GM12878 (cell line): ENCODE measurements around the gene ZNF366. TPM values are rescaled to one million over a fixed set of nuclear protein-coding genes. Genes with fewer than 3 reads are reported as not detected.

Experiments
- ATAC-seq: fragments of 200-7000 bp; cut with Tn5 transposase; 3 replicates; pipeline ENCODE4 v1.9.1; 2020; ENCODE audit warnings: mild to moderate bottlenecking, moderate library complexity
- BruUV-seq: library from RNA; stranded (reverse); fragments of 400-500 nt; replicated peaks from 2 replicates; lab custom pipeline; 2021; lab: Mats Ljungman, UMichigan
- CTCF ChIA-PET: fragments of 300-600 bp; sonication (Branson Sonifier 250); formaldehyde crosslinking; extraction: SDS; loops from one replicate; lab custom pipeline; 2021; ENCODE audit warnings: inconsistent platforms; lab: Yijun Ruan, JAX
- POLR2A ChIA-PET: fragments of 350-600 bp; formaldehyde crosslinking; extraction: SDS; loops from one replicate; lab custom pipeline; 2021; ENCODE audit warnings: inconsistent platforms; lab: Charles Lee
- RAD21 ChIA-PET: fragments of 300-600 bp; sonication (Branson Sonifier 250); formaldehyde crosslinking; loops from one replicate; lab custom pipeline; 2023; ENCODE audit warnings: antibody characterized with exemption; ENCODE audit not compliant: unreplicated experiment; lab: Charles Lee
- SMC1A ChIA-PET: fragments of 300-600 bp; sonication (Branson Sonifier 250); formaldehyde crosslinking; loops from one replicate; lab custom pipeline; 2023; ENCODE audit not compliant: unreplicated experiment, uncharacterized antibody; lab: Charles Lee
- DNase-seq: peaks from one replicate; pipeline ENCODE4 v3.0.0-alpha.2; 2011; ENCODE audit warnings: low read depth, low spot score
- FAIRE-seq: peaks from 3 replicates; lab custom pipeline; 2011; peaks lifted over from hg19 to GRCh38; lab: Jason Lieb, UNC
- H2AFZ ChIP-seq: 2 replicates; pipeline ENCODE4 v1.6.0; 2011; ENCODE audit warnings: low read depth, low read length, control low read depth; ENCODE audit not compliant: control insufficient read depth
- H3K27ac ChIP-seq: 2 replicates; pipeline ENCODE4 v1.5.1; 2011; ENCODE audit warnings: control low read depth; ENCODE audit not compliant: control insufficient read depth, insufficient read depth
- H3K27me3 ChIP-seq, 2 experiments: replicated peaks in 1 of 2; 2 replicates each; pipeline versions ENCODE4 v1.6.0 to v1.6.1; 2011; ENCODE audit warnings: low read length in 1 of 2; ENCODE audit not compliant: control insufficient read depth in 2 of 2, insufficient read depth in 2 of 2
- H3K36me3 ChIP-seq, 2 experiments: 2 replicates each; pipeline ENCODE4 v1.5.1; 2011; ENCODE audit warnings: low read length in 1 of 2; ENCODE audit not compliant: control insufficient read depth in 2 of 2, insufficient read depth in 2 of 2
- H3K4me1 ChIP-seq: 2 replicates; pipeline ENCODE4 v1.6.1; 2011; ENCODE audit warnings: mild to moderate bottlenecking, low read length, moderate library complexity, mixed read lengths; ENCODE audit not compliant: control insufficient read depth, insufficient read depth
- H3K4me2 ChIP-seq: 2 replicates; pipeline ENCODE4 v1.6.0; 2011; ENCODE audit warnings: control low read depth; ENCODE audit not compliant: control insufficient read depth, insufficient read depth
- H3K4me3 ChIP-seq: fragments of 200-600 bp; sonication (generic); 2 replicates; pipeline ENCODE4 v1.5.1; 2016
- H3K79me2 ChIP-seq: 2 replicates; pipeline ENCODE4 v1.6.0; 2011; ENCODE audit warnings: low read length; ENCODE audit not compliant: control insufficient read depth, insufficient read depth
- H3K9ac ChIP-seq: 2 replicates; pipeline ENCODE4 v1.8.0; 2011; ENCODE audit warnings: low read length, control low read depth, mixed read lengths; ENCODE audit not compliant: control insufficient read depth, insufficient read depth
- H3K9me3 ChIP-seq: replicated peaks from 3 replicates; pipeline ENCODE4 v1.5.1; 2011; ENCODE audit warnings: mild to moderate bottlenecking, low read length; ENCODE audit not compliant: control insufficient read depth, insufficient read depth
- H4K20me1 ChIP-seq: 2 replicates; pipeline ENCODE4 v1.6.0; 2011; ENCODE audit not compliant: control insufficient read depth, insufficient read depth
- EZH2 ChIP-seq: IDR thresholded peaks from 2 replicates; pipeline ENCODE4 v1.6.1; 2012; ENCODE audit warnings: low read depth, mild to moderate bottlenecking, control low read depth, inconsistent platforms, low read length, borderline replicate concordance; ENCODE audit not compliant: control insufficient read depth
- IRF4 ChIP-seq: IDR thresholded peaks from 2 replicates; pipeline ENCODE4 v1.6.1; 2011; ENCODE audit warnings: low read depth, low read length
- JUND ChIP-seq: IDR thresholded peaks from 2 replicates; pipeline ENCODE4 v1.6.1; 2012; ENCODE audit warnings: low read depth, mild to moderate bottlenecking, low read length, improper control_type of control experiment, moderate library complexity
- MEF2A ChIP-seq: IDR thresholded peaks from 2 replicates; pipeline ENCODE4 v1.6.1; 2011; ENCODE audit warnings: low read depth, mild to moderate bottlenecking, low read length, moderate library complexity; ENCODE audit not compliant: insufficient read depth
- MEF2B ChIP-seq: fragments of 450-650 bp; IDR thresholded peaks from 2 replicates; pipeline ENCODE4 v1.6.1; 2018; ENCODE audit warnings: mild to moderate bottlenecking, moderate library complexity; ENCODE audit not compliant: partially characterized antibody, poor library complexity, severe bottlenecking
- MTA2 ChIP-seq: fragments of 450-650 bp; IDR thresholded peaks from 2 replicates; pipeline ENCODE4 v1.6.1; 2016; ENCODE audit warnings: low read depth, mild to moderate bottlenecking, moderate library complexity
- SUPT20H ChIP-seq: IDR thresholded peaks from 2 replicates; pipeline ENCODE4 v1.6.1; 2011; ENCODE audit warnings: low read depth, mild to moderate bottlenecking, low read length, moderate library complexity, borderline replicate concordance; ENCODE audit not compliant: control insufficient read depth
- TARDBP ChIP-seq: IDR thresholded peaks from 2 replicates; pipeline ENCODE4 v1.6.1; 2016; ENCODE audit warnings: borderline replicate concordance
- YY1 ChIP-seq: IDR thresholded peaks from 2 replicates; pipeline ENCODE4 v1.6.1; 2011; ENCODE audit warnings: low read depth, mild to moderate bottlenecking, low read length
- WGBS: methylation state at CpG from one replicate; pipeline ENCODE4 v1.1.6; 2016; ENCODE audit warnings: low lambda C conversion rate; ENCODE audit not compliant: insufficient replicate concordance, insufficient coverage; ENCODE audit errors: missing lambda C conversion rate; 5-methylcytosine and 5-hydroxymethylcytosine counted together
- in situ Hi-C: fragments of 300-500 bp; cut with MboI; formaldehyde crosslinking; loops from 9 replicates; pipeline ENCODE4 v1.14.3; 2018; ENCODE audit warnings: mixed read lengths
- intact Hi-C: fragments of 100-400 bp; cut with micrococcal nuclease; formaldehyde crosslinking; loops from one replicate; pipeline ENCODE4 v1.14.2; 2022; ENCODE audit not compliant: unreplicated experiment
- polyA plus RNA-seq, 11 experiments: library from polyadenylated mRNA; depleted of rRNA in 4 of 11; unstranded in 6 of 11; stranded (reverse) in 5 of 11; fragments of >200 nt; fragmentation: Nextera tagmentation in 4 of 11; fragmentation: Illumina TruSeq in 1 of 11; extraction: Ambion mirVana in 4 of 11; extraction: Trizol in 1 of 11; gene quantifications; 1 replicate in 1 of 11; 2 replicates in 10 of 11; pipeline versions ENCODE4 v1.2.1 to v1.2.3, GENCODE V29; 2011 to 2016; ENCODE audit warnings: inconsistent platforms in 2 of 11, missing spikeins in 2 of 11, low read depth in 1 of 11
- total RNA-seq, 4 experiments: library from RNA; depleted of rRNA in 3 of 4; stranded (reverse); fragments of >200 nt in 3 of 4; fragmentation: Illumina TruSeq in 1 of 4; extraction: Trizol in 1 of 4; gene quantifications; 2 replicates each; pipeline versions ENCODE4 v1.2.1 to v1.2.3, GENCODE V29; 2013 to 2021
- TF ChIP-seq, protein P1 (sequence below): fragments of 450-650 bp; IDR thresholded peaks from 2 replicates; pipeline ENCODE4 v1.6.1; 2016; ENCODE audit warnings: mild to moderate bottlenecking
- TF ChIP-seq, protein P2 (sequence below): fragments of 450-650 bp; formaldehyde crosslinking; IDR thresholded peaks from 2 replicates; pipeline ENCODE4 v1.5.0; 2022; ENCODE audit warnings: mild to moderate bottlenecking, missing genetic modification characterization

The ZNF366 gene
- total and polyA plus RNA-seq, 10 of the 15 experiments (the other 5 are each of a cell fraction or from before 2014, with no cell fraction given) = 0.01 to 0.18 (median 0.04) TPM; not detected in 6

- WGBS = 62% methylated on average over 9 of the region's 9 CpGs
- intact Hi-C loops (loop anchor here (1.0 kb wide), 1 partner anchor 13 kb away; no protein-coding TSS in a partner anchor), in situ Hi-C loops (no loop called here)
- Histone ChIP-seq H3K27me3 (no peaks in the 10 kb centered on the region), H3K27ac (peak overlapping the region; percentile 76), H4K20me1 (no peaks in the 10 kb centered on the region), H3K4me3 (no peak overlapping the region), H3K4me2 (0 out of 2 replicates have a peak overlapping the region, but pooled peaks have one; percentile 1), H3K9ac (peak overlapping the region; percentile 3; the same call in 1 of the 2 replicates), H3K79me2 (no peaks in the 10 kb centered on the region), H3K9me3 (no peaks in the 10 kb centered on the region), H3K4me1 (peaks cover 12% of the 10 kb centered on the region), H3K36me3 (no peaks in the 10 kb centered on the region), H2AFZ (peak overlapping the region; percentile 97)
- no peak for FAIRE-seq
- RAD21 ChIA-PET = interaction anchor here (0.7 to 3.6 kb wide), 9 partner anchors 11 to 154 kb away, joined by 3 to 31 read pairs (median 6); no protein-coding TSS in a partner anchor
- POLR2A ChIA-PET = interaction anchor here (1.0 to 6.3 kb wide), 5 partner anchors 11 to 25 kb away, joined by 3 to 36 read pairs (median 6); no protein-coding TSS in a partner anchor
- CTCF ChIA-PET = interaction anchor here (0.6 to 3.1 kb wide), 6 partner anchors 11 to 318 kb away, joined by 3 to 22 read pairs (median 8); no protein-coding TSS in a partner anchor
- no TSS peak for BruUV-seq
- TF ChIP-seq JUND (no peak), YY1 (0 out of 2 replicates have a peak, but pooled peaks have one; percentile 5), MEF2B (peak; percentile 53), MEF2A (no peak), IRF4 (no peak), SUPT20H (no peak), MTA2 (0 out of 2 replicates have a peak, but pooled peaks have one; percentile 6), EZH2 (no peak), TARDBP (no peak)
- TF ChIP-seq, protein P1, sequence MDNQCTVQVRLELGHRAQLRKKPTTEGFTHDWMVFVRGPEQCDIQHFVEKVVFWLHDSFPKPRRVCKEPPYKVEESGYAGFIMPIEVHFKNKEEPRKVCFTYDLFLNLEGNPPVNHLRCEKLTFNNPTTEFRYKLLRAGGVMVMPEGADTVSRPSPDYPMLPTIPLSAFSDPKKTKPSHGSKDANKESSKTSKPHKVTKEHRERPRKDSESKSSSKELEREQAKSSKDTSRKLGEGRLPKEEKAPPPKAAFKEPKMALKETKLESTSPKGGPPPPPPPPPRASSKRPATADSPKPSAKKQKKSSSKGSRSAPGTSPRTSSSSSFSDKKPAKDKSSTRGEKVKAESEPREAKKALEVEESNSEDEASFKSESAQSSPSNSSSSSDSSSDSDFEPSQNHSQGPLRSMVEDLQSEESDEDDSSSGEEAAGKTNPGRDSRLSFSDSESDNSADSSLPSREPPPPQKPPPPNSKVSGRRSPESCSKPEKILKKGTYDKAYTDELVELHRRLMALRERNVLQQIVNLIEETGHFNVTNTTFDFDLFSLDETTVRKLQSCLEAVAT = no peak
- TF ChIP-seq, protein P2, sequence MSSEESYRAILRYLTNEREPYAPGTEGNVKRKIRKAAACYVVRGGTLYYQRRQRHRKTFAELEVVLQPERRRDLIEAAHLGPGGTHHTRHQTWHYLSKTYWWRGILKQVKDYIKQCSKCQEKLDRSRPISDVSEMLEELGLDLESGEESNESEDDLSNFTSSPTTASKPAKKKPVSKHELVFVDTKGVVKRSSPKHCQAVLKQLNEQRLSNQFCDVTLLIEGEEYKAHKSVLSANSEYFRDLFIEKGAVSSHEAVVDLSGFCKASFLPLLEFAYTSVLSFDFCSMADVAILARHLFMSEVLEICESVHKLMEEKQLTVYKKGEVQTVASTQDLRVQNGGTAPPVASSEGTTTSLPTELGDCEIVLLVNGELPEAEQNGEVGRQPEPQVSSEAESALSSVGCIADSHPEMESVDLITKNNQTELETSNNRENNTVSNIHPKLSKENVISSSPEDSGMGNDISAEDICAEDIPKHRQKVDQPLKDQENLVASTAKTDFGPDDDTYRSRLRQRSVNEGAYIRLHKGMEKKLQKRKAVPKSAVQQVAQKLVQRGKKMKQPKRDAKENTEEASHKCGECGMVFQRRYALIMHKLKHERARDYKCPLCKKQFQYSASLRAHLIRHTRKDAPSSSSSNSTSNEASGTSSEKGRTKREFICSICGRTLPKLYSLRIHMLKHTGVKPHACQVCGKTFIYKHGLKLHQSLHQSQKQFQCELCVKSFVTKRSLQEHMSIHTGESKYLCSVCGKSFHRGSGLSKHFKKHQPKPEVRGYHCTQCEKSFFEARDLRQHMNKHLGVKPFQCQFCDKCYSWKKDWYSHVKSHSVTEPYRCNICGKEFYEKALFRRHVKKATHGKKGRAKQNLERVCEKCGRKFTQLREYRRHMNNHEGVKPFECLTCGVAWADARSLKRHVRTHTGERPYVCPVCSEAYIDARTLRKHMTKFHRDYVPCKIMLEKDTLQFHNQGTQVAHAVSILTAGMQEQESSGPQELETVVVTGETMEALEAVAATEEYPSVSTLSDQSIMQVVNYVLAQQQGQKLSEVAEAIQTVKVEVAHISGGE (CRISPR knock-in tag) = no peak
- DNase-seq = no peak
- ATAC-seq = peak; percentile 53
- SMC1A ChIA-PET = interaction anchor here (0.6 to 9.4 kb wide), 8 partner anchors 8 to 71 kb away, joined by 3 to 141 read pairs (median 10); no protein-coding TSS in a partner anchor
These were observed 54.5 kb downstream of the ZNF366 start for GRCh38 chr5:72452515-72453245.
